GM12878 (cell line): Measurements from ENCODE around the gene MCRIP2.

ENCODE experiments used
- BMI1 ChIP-seq: fragments of 450-650 bp; IDR thresholded peaks from 2 replicates; pipeline ENCODE4 v1.6.1; 2016; ENCODE audit warnings: mild to moderate bottlenecking, moderate library complexity, borderline replicate concordance
- CBFB ChIP-seq: IDR thresholded peaks from 2 replicates; pipeline ENCODE4 v1.6.1; 2016; ENCODE audit warnings: antibody characterized with exemption, low read depth
- EED ChIP-seq: sonication (generic); IDR thresholded peaks from 2 replicates; pipeline ENCODE4 v1.6.1; 2016; ENCODE audit warnings: antibody characterized with exemption, low read depth
- EGR1 ChIP-seq, 2 experiments: IDR thresholded peaks; 1 replicate in 1 of 2; 2 replicates in 1 of 2; pipeline ENCODE4 v1.6.1; 2011 to 2012; ENCODE audit warnings: low read depth in 2 of 2, low read length in 2 of 2, borderline replicate concordance in 1 of 2, mild to moderate bottlenecking in 1 of 2, moderate library complexity in 1 of 2
- EZH2 ChIP-seq: IDR thresholded peaks from 2 replicates; pipeline ENCODE4 v1.6.1; 2012; ENCODE audit warnings: low read depth, mild to moderate bottlenecking, control low read depth, inconsistent platforms, low read length, borderline replicate concordance; ENCODE audit not compliant: control insufficient read depth
- MAX ChIP-seq: IDR thresholded peaks from 2 replicates; pipeline ENCODE4 v1.6.1; 2012; ENCODE audit warnings: low read depth, low read length, improper control_type of control experiment
- PML ChIP-seq: IDR thresholded peaks from 2 replicates; pipeline ENCODE4 v1.6.1; 2012; ENCODE audit warnings: low read length, inconsistent platforms
- POLR2A ChIP-seq: IDR thresholded peaks from 2 replicates; pipeline ENCODE4 v1.6.1; 2011; ENCODE audit warnings: low read depth, mild to moderate bottlenecking, low read length
- STAT3 ChIP-seq: IDR thresholded peaks from 2 replicates; pipeline ENCODE4 v1.6.1; 2011; ENCODE audit warnings: low read depth, low read length, improper control_type of control experiment
- TARDBP ChIP-seq: IDR thresholded peaks from 2 replicates; pipeline ENCODE4 v1.6.1; 2016; ENCODE audit warnings: borderline replicate concordance
- TCF12 ChIP-seq: IDR thresholded peaks from 2 replicates; pipeline ENCODE4 v1.6.1; 2011; ENCODE audit warnings: low read depth, mild to moderate bottlenecking, low read length
- ZBTB33 ChIP-seq: fragments of 450-650 bp; IDR thresholded peaks from 2 replicates; pipeline ENCODE4 v1.6.1; 2017; ENCODE audit warnings: mild to moderate bottlenecking
- TF ChIP-seq, protein P1 (sequence below), 3 experiments: IDR thresholded peaks in 2 of 3; conservative IDR thresholded peaks in 1 of 3; 2 replicates each; pipeline ENCODE4 v1.5.1; 2011; ENCODE audit warnings: low read depth in 3 of 3, low read length in 3 of 3, mild to moderate bottlenecking in 3 of 3, control low read depth in 2 of 3, moderate library complexity in 2 of 3, inconsistent platforms in 1 of 3, mixed read lengths in 1 of 3; ENCODE audit not compliant: control insufficient read depth in 2 of 3, insufficient read depth in 1 of 3; ENCODE audit errors: extremely low read depth in 1 of 3

- TF ChIP-seq ZBTB33: no peak
- no peak for TF ChIP-seq TARDBP
- TF ChIP-seq BMI1: no peak
- TF ChIP-seq TCF12: no peak
- no peak for TF ChIP-seq STAT3
- no peak for TF ChIP-seq EGR1 (IDR thresholded peaks at IDR 0.05; ENCODE audit: borderline replicate concordance in 1 of 2, low read depth in 2 of 2, low read length in 2 of 2)
- TF ChIP-seq EZH2: no peak
- TF ChIP-seq, protein P1, sequence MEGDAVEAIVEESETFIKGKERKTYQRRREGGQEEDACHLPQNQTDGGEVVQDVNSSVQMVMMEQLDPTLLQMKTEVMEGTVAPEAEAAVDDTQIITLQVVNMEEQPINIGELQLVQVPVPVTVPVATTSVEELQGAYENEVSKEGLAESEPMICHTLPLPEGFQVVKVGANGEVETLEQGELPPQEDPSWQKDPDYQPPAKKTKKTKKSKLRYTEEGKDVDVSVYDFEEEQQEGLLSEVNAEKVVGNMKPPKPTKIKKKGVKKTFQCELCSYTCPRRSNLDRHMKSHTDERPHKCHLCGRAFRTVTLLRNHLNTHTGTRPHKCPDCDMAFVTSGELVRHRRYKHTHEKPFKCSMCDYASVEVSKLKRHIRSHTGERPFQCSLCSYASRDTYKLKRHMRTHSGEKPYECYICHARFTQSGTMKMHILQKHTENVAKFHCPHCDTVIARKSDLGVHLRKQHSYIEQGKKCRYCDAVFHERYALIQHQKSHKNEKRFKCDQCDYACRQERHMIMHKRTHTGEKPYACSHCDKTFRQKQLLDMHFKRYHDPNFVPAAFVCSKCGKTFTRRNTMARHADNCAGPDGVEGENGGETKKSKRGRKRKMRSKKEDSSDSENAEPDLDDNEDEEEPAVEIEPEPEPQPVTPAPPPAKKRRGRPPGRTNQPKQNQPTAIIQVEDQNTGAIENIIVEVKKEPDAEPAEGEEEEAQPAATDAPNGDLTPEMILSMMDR (IDR thresholded peaks at IDR 0.05 in 2 of 3, conservative IDR thresholded peaks at IDR 0.05 in 1 of 3; ENCODE audit: control insufficient read depth in 2 of 3, extremely low read depth in 1 of 3, insufficient read depth in 1 of 3, low read depth in 3 of 3, low read length in 3 of 3): no peak
- no peak; the same call in 1 of the 2 replicates for TF ChIP-seq POLR2A
- no peak for TF ChIP-seq EED
- TF ChIP-seq PML: no peak
- TF ChIP-seq CBFB: no peak
- no peak for TF ChIP-seq MAX
Measured at GRCh38 chr16:645852-646678, 4.4 kb downstream of the MCRIP2 start.
